Pancreas (tissue), 10 donors: ENCODE measurements around the gene DNM1. TPM values are rescaled to one million over a fixed set of nuclear protein-coding genes. Genes with fewer than 3 reads are reported as not detected.

ENCODE experiments used
- ATAC-seq, 4 donors: fragments of 200-7000 bp; cut with Tn5 transposase; one replicate each; pipeline versions ENCODE4 v1.8.0 to v1.9.1; 2020; ENCODE audit warnings: mild to moderate bottlenecking in 4 of 4, moderate library complexity in 4 of 4
- DNase-seq, 6 donors: peaks; one replicate each; pipeline ENCODE4 v3.0.0-alpha.2; 2020
- FAIRE-seq: peaks from 2 replicates; lab custom pipeline; 2012; peaks lifted over from hg19 to GRCh38; lab: Jason Lieb, UNC
- H3K27ac ChIP-seq, 4 donors: fragments of 200-600 bp; sonication (generic); 1 replicate in 3 of 4; 2 replicates in 1 of 4; pipeline versions ENCODE4 v1.5.0 to v1.8.0; 2020
- H3K27me3 ChIP-seq, 4 donors: fragments of 200-600 bp; one replicate each; pipeline ENCODE4 v1.8.0; 2021
- H3K36me3 ChIP-seq, 3 donors: fragments of 200-600 bp; sonication (generic) in 1 of 3; one replicate each; pipeline versions ENCODE4 v1.5.0 to v1.8.0; 2020 to 2021
- H3K4me1 ChIP-seq, 3 donors: fragments of 200-600 bp; one replicate each; pipeline ENCODE4 v1.8.0; 2021
- H3K4me3 ChIP-seq, 4 donors: fragments of 200-600 bp; sonication (generic) in 2 of 4; one replicate each; pipeline versions ENCODE4 v1.5.0 to v1.8.0; 2020 to 2021
- H3K9me3 ChIP-seq, 4 donors: fragments of 200-600 bp; one replicate each; pipeline ENCODE4 v1.8.0; 2021
- WGBS, 2 donors: extraction: QIAGEN DNeasy Blood & Tissue Kit; methylation state at CpG; one replicate each; pipeline ENCODE4 v1.1.7; 2013; 5-methylcytosine and 5-hydroxymethylcytosine counted together
- intact Hi-C, 3 donors: fragments of 100-400 bp; cut with DNase I; formaldehyde crosslinking; loops; one replicate each; pipeline versions ENCODE4 v1.11.1 to v1.14.2; 2022
- polyA plus RNA-seq, 2 donors: library from polyadenylated mRNA; stranded (reverse); fragments of 200-250 nt; gene quantifications; one replicate each; pipeline ENCODE4 v1.2.3, GENCODE V29; 2013
- total RNA-seq, 6 donors: library from RNA; stranded (reverse); fragmentation: NEBNext Ultra II Directional in 4 of 6; extraction: Animal tissue kit (Norgen Biotek cat#: 25700) in 4 of 6; gene quantifications; one replicate each; pipeline versions ENCODE4 v1.2.1 to v1.2.4, GENCODE V29; 2021 to 2023
- TF ChIP-seq, protein P1 (sequence below), 4 donors: fragments of 200-600 bp; sonication (generic) in 3 of 4; IDR thresholded peaks; one replicate each; pipeline versions ENCODE4 v1.5.0 to v1.8.0; 2021; ENCODE audit warnings: antibody characterized with exemption in 4 of 4
- donor health status: healthy with polysubstance abuse.
- donor health status: DM: no; HTN: no; CAD: no; lungs with moderate emphysema.
- donor health status: DM: no; HTN: no; CAD: no.
- donor health status: control.
- donor health status: control.
- donor health status: Bipolar disorder and iron deficiency.
- donor health status: DM: yes; HTN: yes; CAD: no.
- donor health status: DM: no; HTN: no; CAD: no.
- donor health status: DM: no; HTN: no; CAD: no.
- donor health status: DM: yes; HTN: yes; CAD: no.

DNM1 gene
- total and polyA plus RNA-seq, 8 donors, result 5.8 to 23.1 (median 12.3) TPM

DNA sequence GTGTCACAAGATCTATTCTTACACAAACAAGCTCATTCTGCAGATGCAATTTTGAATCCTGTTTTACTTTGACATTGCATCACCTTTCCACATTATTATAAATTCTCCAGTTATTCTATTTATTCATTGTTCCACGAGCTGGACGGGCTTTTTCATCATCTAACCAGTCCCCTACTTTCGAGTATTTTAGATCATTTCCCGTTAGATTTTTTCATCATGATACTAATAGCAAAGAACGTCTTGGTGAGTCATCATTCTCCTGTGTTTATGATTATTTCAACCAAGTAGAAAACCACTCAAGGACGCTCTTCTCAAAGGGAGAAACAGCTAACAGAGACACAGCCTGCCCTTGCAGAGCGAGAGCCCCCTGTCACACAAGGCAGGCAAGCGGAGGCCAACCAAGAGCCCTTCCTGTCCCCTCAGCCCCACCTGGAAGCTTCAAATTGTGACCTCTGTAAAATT is 28.0 kb upstream of the DNM1 start:
- H3K27me3 ChIP-seq, result no peaks in the 10 kb centered on the region
- H3K9me3 ChIP-seq, result no peaks in the 10 kb centered on the region
- ATAC-seq (no peak), FAIRE-seq (no peak), DNase-seq (no peak)
- H3K27ac ChIP-seq, result no peak overlapping the region
- peaks cover 6 to 39% (median 19%) of the 10 kb centered on the region in 3 donors for H3K36me3 ChIP-seq
- no peaks in the 10 kb centered on the region for H3K4me1 ChIP-seq
- intact Hi-C loops, result no loop called here
- TF ChIP-seq, protein P1, sequence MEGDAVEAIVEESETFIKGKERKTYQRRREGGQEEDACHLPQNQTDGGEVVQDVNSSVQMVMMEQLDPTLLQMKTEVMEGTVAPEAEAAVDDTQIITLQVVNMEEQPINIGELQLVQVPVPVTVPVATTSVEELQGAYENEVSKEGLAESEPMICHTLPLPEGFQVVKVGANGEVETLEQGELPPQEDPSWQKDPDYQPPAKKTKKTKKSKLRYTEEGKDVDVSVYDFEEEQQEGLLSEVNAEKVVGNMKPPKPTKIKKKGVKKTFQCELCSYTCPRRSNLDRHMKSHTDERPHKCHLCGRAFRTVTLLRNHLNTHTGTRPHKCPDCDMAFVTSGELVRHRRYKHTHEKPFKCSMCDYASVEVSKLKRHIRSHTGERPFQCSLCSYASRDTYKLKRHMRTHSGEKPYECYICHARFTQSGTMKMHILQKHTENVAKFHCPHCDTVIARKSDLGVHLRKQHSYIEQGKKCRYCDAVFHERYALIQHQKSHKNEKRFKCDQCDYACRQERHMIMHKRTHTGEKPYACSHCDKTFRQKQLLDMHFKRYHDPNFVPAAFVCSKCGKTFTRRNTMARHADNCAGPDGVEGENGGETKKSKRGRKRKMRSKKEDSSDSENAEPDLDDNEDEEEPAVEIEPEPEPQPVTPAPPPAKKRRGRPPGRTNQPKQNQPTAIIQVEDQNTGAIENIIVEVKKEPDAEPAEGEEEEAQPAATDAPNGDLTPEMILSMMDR (IDR thresholded peaks at IDR 0.05), result no peak
- no peak overlapping the region for H3K4me3 ChIP-seq
- 85% methylated on average over 8 of the region's 8 CpGs for WGBS, 2 donors

DNA sequence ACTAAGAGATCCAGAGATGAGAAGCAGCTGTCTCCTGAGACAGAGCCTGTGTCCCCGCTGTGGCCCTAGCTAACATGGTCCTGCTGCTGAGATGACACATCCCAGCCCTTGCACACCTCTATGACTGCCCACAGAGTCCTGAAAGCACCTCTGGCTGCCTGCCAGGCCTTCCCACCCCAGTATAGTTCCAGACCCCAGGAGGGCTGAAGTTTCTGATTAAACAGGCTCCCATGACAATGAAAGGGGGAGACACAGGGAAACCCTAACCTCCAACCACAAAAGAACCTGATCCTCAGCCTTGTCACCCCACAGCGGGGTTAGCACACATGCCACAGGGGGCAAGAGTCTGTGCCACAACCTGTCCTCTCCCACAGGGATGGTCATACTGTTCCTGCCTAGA is 27.5 kb upstream of the DNM1 start:
- ATAC-seq (no peak), FAIRE-seq (no peak), DNase-seq (no peak)
- no peaks in the 10 kb centered on the region for H3K27me3 ChIP-seq
- 95% methylated on average over 2 of the region's 2 CpGs for WGBS, 2 donors
- H3K4me3 ChIP-seq, result no peak overlapping the region
- intact Hi-C loops, result no loop called here
- TF ChIP-seq, protein P1 (IDR thresholded peaks at IDR 0.05), result no peak
- H3K27ac ChIP-seq, result no peak overlapping the region
- H3K9me3 ChIP-seq, result no peaks in the 10 kb centered on the region
- no peaks in the 10 kb centered on the region for H3K4me1 ChIP-seq
- H3K36me3 ChIP-seq, result peaks cover 7 to 45% (median 25%) of the 10 kb centered on the region in 3 donors

DNA sequence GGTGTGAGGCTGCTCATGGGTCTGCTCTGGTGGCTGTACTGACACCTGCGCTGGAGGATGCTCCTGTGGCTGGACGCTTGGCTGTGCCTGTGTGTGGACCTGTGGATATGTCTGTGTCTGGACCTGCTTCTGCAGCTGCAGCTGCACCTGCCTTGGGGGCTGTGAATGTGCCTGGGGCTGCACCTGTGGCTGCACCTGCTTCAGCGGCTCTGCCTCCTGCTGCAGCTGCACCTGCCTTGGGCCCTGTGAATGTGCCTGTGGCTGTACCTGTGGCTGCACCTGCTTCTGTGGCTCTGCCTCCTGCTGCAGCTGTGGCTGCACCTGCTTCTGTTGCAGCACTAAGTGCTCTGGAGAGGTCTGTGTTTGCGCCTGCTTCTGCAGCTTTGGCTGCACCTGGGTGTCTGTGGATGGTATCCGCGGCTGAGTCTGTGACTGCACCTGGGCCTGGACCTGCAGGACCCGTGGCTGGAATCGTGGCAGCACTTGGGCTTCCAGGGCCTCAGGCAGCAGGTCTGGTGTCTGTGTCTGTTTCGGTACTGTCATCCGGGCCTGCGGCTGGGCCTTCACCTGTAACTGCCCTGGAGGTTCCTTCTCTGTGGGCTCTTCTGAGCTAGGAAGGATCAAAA is 24.3 kb upstream of the DNM1 start:
- Histone ChIP-seq H3K9me3 (no peaks in the 10 kb centered on the region), H3K4me1 (no peaks in the 10 kb centered on the region), H3K36me3 (peaks cover 7 to 57% (median 30%) of the 10 kb centered on the region in 3 donors), H3K27me3 (no peaks in the 10 kb centered on the region), H3K4me3 (no peak overlapping the region), H3K27ac (no peak overlapping the region)
- no peak for ATAC-seq
- intact Hi-C loops, result no loop called here
- no peak for DNase-seq
- TF ChIP-seq, protein P1 (IDR thresholded peaks at IDR 0.05), result no peak
- FAIRE-seq, result no peak
- 97 to 98% methylated on average over 11 of the region's 11 CpGs for WGBS, 2 donors

DNA sequence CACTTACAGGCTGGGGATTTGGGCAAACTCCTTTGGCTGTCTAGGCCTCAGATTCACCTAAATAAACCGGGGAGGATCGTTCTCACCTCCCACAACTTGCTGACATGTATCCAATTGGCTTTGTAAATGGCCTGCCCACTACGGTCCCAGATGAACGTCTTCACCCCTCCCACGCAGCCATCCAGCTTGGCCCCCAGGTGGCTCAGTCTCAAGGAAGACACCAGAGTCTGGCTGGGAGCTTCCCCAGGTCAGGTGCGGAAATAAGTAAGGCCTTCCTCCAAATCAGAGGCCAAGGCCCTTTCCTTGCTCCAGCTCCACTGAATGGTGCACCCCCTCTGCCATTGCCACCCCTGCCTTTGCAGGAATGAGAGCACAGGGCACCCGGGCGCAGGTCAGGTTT is 23.2 kb upstream of the DNM1 start:
- FAIRE-seq (no peak), ATAC-seq (no peak), DNase-seq (no peak)
- Histone ChIP-seq H3K4me1 (no peaks in the 10 kb centered on the region), H3K27me3 (no peaks in the 10 kb centered on the region), H3K27ac (no peak overlapping the region), H3K4me3 (no peak overlapping the region), H3K9me3 (no peaks in the 10 kb centered on the region), H3K36me3 (peaks cover 7 to 57% (median 33%) of the 10 kb centered on the region in 3 donors)
- intact Hi-C loops, result no loop called here
- TF ChIP-seq, protein P1 (IDR thresholded peaks at IDR 0.05), result no peak
- 96% methylated on average over 8 of the region's 8 CpGs for WGBS, 2 donors

DNA sequence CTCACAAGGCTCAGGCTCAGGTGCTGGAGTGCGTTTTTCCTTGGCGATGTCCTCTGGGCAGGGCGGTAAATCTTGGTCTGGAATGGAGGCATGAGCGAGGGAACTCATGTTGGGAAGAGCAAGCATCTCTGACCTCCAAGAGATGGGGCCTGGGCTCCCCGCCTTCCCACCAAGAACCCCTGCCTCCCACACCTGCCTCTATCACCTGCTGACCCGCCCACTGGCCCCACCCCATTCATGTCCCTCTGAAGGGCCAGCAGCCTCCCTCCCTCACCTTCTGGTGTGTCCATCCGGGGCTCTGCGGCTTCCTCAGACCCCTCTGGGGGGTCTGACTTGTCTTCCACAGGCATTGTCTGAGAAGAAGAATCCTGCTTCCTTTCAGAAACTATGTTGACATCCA is 22.7 kb upstream of the DNM1 start:
- no peak for FAIRE-seq
- no peak for ATAC-seq
- no peak overlapping the region for H3K27ac ChIP-seq
- no peak for DNase-seq
- no peak overlapping the region for H3K4me3 ChIP-seq
- no peaks in the 10 kb centered on the region for H3K9me3 ChIP-seq
- no peaks in the 10 kb centered on the region for H3K27me3 ChIP-seq
- H3K4me1 ChIP-seq, result no peaks in the 10 kb centered on the region
- peaks cover 7 to 61% (median 33%) of the 10 kb centered on the region in 3 donors for H3K36me3 ChIP-seq
- intact Hi-C loops, result no loop called here
- TF ChIP-seq, protein P1 (IDR thresholded peaks at IDR 0.05), result no peak
- 95 to 96% methylated on average over 8 of the region's 8 CpGs for WGBS, 2 donors
